Effector CD4-positive, alpha-beta T cell (primary cell): Measurements from ENCODE around the gene FBXO24.
A peak's percentile ranks its signal among the peaks of the same experiment; 100 is the strongest.

ENCODE experiments used
- DNase-seq: peaks from one replicate; pipeline ENCODE4 v3.0.0-alpha.2; 2020

Gene FBXO24

GRCh38 chr7:100575206-100575631 lies 10.9 kb upstream of the FBXO24 start:
- no peak for DNase-seq

DNA sequence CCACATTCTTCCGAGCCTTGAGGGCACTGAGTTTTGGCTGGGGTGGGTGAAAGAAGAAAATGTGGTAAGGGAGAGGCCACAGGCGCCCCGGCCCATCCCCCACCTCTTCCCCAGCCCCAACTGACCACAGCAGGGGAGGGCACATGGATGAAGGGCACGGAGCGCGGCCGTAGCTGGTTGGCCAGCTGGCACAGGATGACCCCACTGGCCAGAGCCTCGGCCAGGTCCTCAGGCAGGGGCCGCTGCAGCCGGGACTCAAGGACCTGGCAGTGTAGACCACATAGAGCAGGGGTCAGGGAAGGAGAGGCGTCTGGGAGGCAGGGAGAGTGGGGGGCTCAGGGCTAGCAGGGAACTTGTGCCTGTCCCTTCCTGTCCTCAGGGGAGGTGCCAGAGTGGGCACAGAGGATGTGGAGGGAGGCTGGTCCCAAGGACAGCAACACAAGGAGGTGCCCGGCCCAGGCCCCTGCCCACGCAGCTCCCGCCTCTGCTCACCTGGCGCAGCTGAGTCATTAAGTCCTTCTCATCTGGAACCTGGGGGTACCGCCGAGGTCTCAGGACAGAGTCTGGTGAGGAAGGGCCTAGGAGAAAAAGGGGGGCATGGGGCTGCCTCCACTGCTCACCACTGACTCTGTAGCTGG lies 10.3 kb upstream of the FBXO24 start:
- DNase-seq = no peak

GRCh38 chr7:100576384-100576993 lies 9.6 kb upstream of the FBXO24 start:
- DNase-seq = no peak

GRCh38 chr7:100577103-100577502 lies 9.0 kb upstream of the FBXO24 start:
- DNase-seq = no peak

DNA sequence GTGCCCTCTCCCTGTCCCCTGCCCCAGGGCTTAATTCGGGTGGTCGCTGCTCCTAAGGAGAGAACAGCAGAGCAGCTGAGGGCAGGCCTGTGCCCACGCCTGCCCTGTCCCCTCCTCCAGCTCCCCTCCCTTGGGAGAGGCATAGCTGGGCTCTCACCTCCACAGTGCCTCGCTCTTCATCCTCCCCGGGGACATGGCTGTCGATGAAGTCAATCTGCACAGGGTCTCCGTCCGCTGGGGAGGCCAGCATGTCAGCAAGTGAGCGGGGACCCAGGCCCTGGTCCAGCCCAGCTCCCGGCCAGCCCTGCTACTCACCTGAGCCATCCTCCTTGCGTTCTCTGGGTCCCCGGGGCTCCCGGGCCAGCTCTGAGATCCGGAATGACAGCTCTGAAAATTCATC lies 8.6 kb upstream of the FBXO24 start:
- no peak for DNase-seq

- no peak for DNase-seq
Measured at GRCh38 chr7:100578246-100579183, 7.6 kb upstream of the FBXO24 start.

DNA sequence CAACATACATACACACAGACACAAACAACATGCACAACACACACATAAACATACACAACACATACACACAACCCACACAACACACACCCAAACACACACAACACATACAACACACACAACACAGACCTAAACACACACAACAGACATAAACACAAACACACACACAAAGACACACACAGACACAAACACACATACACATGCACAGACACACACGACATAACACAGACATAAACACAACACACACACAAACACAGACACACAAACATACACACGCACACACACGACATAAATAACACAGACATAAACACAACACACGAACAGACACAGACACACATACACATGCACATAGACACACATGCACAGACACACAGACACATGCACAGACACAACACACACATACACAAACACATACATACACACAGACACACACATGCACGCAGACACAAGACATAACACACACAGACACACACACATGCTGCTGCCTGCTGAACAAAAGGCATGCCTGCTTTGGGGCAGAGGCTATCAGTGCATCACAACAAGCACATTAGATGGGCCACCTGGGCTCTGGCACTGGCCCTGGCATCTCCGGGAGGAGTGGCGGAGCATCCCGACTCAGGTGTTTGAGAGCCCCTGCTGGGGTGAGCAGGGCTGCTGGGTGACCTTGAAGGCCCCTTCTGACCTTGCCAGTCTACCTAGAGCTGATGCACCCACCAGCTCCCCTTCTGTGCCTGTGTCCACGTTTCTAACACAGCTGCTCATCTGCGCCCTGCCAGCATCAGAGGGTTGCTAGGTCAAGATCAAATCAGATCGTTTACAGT lies 5.5 kb upstream of the FBXO24 start:
- no peak for DNase-seq

- DNase-seq = no peak
Measured at GRCh38 chr7:100582041-100582579, 4.0 kb upstream of the FBXO24 start.

DNA sequence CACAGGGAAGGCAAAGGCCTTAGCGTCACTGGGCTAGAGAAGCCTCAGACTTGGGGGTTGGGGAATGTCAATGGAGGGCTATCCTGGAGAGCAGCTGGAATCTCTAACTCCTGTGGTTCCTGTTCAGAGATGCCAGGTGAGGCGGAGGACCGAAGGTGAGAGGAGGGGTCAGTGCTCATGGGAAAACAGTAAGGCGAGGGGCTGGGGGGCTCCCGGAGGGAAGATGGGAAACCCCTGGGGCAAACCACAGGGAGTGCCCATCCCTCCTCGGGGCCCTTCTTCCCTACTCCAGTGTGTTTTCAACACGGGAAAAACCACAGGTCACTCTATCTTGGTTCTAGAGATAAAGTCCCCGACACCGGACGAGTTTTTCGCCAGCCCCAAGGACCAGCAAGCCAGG lies 3.5 kb upstream of the FBXO24 start:
- no peak for DNase-seq

GRCh38 chr7:100583132-100584053 lies 2.7 kb upstream of the FBXO24 start:
- DNase-seq = peak; percentile 38

GRCh38 chr7:100584054-100584682 lies 2.0 kb upstream of the FBXO24 start:
- no peak for DNase-seq

DNA sequence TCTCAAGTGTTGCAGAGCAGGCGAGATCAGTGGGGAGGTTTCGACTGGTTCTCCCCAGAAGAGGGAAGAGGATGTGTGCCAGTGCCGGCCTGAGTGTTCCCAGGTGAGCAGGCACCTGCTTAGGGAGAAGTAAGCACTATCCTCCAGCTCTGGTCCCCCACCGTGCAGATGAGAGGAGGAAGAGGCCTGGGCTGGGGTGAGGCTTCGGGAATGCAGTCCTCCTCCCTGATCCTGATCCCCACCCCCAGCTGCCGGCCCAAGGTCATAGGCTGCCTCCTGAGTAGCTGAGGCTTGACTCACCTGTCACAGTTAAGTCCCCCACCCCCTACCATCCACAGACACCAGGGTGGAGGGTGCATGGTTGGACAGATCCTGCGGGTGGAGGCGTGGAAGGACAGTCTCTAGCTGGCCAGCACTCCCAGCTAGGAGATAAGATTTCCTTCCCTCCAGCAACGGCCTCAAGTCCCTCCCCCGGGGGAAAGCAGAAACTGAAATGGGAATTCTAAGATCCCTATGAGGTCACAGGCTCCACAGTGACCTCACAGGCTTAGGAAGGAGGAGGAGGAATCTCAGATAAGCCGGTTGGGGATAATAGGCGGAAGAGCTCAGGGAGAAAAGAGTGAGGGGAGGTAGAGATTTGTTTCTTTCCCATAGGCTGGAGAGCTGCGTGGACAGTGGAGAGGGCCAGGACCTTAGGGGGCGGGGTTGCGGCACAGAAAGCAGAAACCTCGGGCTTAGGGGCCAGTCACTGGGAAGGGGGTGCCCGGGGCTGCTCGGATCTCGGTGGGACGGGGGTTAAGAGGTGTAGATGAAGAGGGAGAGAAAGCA lies 1.2 kb upstream of the FBXO24 start:
- DNase-seq = no peak

GRCh38 chr7:100585511-100586265 lies 440 bp upstream of the FBXO24 start, which contains the start of gene LRCH4:
Gene LRCH4, minus strand, starts transcription at chr7:100586129. Its CDS starts 29 bp downstream, at chr7:100586100.
- peak; percentile 61 for DNase-seq

DNA sequence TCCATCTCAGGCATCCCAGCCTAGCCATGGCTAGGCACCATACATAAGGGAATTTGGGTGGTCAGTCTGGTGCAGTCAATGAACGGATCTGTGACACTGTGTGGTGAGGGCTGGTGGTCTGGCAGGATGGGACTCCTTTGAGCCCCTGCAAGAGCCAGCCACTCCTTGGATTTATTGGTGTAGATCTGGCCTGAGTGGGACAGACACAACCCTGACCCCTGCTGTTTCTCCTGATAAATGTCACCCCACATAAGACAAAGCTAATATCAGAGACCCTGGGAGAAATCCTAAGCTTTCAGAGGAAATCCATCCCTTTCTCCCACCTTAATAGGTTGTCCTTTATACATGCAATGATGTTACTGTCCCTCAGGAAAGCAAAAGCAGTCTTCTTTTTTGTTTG lies 2.3 kb downstream of the FBXO24 start:
- DNase-seq = no peak

DNA sequence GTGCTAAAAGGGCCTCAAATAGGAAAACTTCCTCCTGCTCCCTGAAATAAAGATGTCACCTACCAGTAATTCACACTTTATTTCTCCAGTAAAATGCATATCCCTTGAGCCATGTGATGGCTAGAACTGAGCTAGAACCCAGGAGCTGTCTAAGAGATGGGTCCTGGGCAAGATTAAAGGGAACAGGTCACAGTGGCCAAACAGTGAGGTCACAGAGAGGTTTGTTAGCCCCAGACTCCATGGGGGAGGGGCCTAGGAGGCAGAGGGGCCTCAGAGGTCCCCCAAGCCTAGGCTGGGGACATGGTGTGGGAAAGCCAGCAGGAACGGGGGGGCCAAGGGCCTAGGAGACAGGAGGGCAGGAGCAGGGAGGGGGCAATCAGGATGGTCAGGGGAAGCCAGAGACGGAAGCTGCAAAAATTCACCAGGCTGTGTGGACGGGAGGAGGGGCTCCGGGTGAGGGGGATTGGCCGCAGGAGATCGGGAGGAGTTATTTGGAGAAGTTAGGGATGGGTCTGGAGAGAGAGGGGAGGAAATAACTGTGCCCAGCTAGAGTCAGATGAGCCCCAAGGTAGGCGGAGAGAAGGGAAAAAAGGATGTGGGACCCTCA lies 3.3 kb downstream of the FBXO24 start:
- DNase-seq = no peak

GRCh38 chr7:100590077-100590737 lies 4.1 kb downstream of the FBXO24 start:
- DNase-seq = no peak

GRCh38 chr7:100591596-100591995 lies 5.5 kb downstream of the FBXO24 start:
- no peak for DNase-seq

DNA sequence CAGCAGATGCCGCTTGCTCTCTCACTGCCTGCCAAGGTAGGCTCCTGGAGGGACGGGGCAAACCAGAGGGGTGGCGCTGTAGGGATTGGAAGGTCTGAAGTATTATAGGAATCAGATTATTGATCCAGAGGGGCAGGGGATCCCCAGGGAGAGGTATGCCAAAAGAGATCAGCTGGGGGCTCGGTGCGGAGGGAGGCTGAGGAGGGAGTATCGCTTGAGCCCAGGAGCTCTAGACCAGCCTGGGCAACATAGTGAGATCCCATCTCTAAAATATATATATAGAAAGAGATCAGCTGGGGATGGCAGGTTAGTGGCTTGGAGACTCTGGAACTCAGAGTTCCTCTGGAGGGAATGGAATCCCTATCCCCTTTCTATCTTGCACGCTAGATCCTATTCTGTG lies 9.1 kb downstream of the FBXO24 start:
- no peak for DNase-seq
